K562 (cell line): ENCODE data around the gene ZNF844. TPM values are rescaled to one million over a fixed set of nuclear protein-coding genes. Genes with fewer than 3 reads are reported as not detected.
A peak's percentile ranks its signal among the peaks of the same experiment; 100 is the strongest.

Experiments used
- CREB1 ChIP-seq, 2 experiments: sonication (generic) in 1 of 2; formaldehyde crosslinking in 1 of 2; IDR thresholded peaks; 2 replicates each; pipeline versions ENCODE4 v1.6.1 to v1.8.0; 2012 to 2022; ENCODE audit warnings: inconsistent platforms in 1 of 2, mild to moderate bottlenecking in 1 of 2, missing genetic modification reagents in 1 of 2, moderate library complexity in 1 of 2
- EGR1 ChIP-seq: fragments of 450-650 bp; conservative IDR thresholded peaks from 2 replicates; pipeline ENCODE4 v1.6.1; 2017; ENCODE audit warnings: mild to moderate bottlenecking
- ELF1 ChIP-seq: fragments of 200-800 bp; sonication (Bioruptor generic); IDR thresholded peaks from 2 replicates; pipeline ENCODE4 v1.6.1; 2016; ENCODE audit warnings: missing genetic modification characterization, missing compliant biosample characterization
- GABPB2 ChIP-seq: fragments of 250-450 bp; sonication (Bioruptor Pico); conservative IDR thresholded peaks from 2 replicates; pipeline ENCODE4 v1.5.1; 2021; ENCODE audit warnings: mild to moderate bottlenecking
- IRF1 ChIP-seq: sonication (generic); formaldehyde crosslinking; IDR thresholded peaks from 2 replicates; pipeline ENCODE4 v1.8.0; 2022; ENCODE audit warnings: missing genetic modification reagents, mild to moderate bottlenecking, borderline replicate concordance
- MED1 ChIP-seq: sonication (generic); formaldehyde crosslinking; IDR thresholded peaks from 2 replicates; pipeline ENCODE4 v1.8.1; 2023; ENCODE audit warnings: missing genetic modification reagents, borderline replicate concordance
- PKNOX1 ChIP-seq: fragments of 450-650 bp; IDR thresholded peaks from 2 replicates; pipeline ENCODE4 v1.6.1; 2016
- PRDM10 ChIP-seq: fragments of 450-650 bp; IDR thresholded peaks from 2 replicates; pipeline ENCODE4 v1.6.1; 2018; ENCODE audit not compliant: partially characterized antibody
- SNRNP70 ChIP-seq: fragments of 200-400 bp; formaldehyde crosslinking; optimal IDR thresholded peaks from 2 replicates; pipeline ENCODE3; 2017; ENCODE audit warnings: low read depth, low read length
- TBL1XR1 ChIP-seq, 2 experiments: IDR thresholded peaks; 2 replicates each; pipeline ENCODE4 v1.6.1; 2012; ENCODE audit warnings: improper control_type of control experiment in 2 of 2, low read length in 2 of 2, mild to moderate bottlenecking in 1 of 2
- ZBTB8A ChIP-seq: fragments of 450-650 bp; IDR thresholded peaks from 2 replicates; pipeline ENCODE4 v1.6.1; 2018; ENCODE audit warnings: mild to moderate bottlenecking, moderate library complexity; ENCODE audit not compliant: partially characterized antibody
- ZFP36 ChIP-seq: fragments of 150-350 bp; IDR thresholded peaks from 2 replicates; pipeline ENCODE4 v1.6.1; 2018; ENCODE audit warnings: low read length, low read depth; ENCODE audit not compliant: partially characterized antibody
- ZNF347 ChIP-seq: fragments of 450-650 bp; formaldehyde crosslinking; IDR thresholded peaks from 2 replicates; pipeline ENCODE4 v1.4.0; 2020; ENCODE audit warnings: low read depth, mild to moderate bottlenecking, moderate library complexity
- polyA plus RNA-seq, 8 experiments: library from polyadenylated mRNA; depleted of rRNA in 4 of 8; stranded (reverse) in 5 of 8; unstranded in 3 of 8; fragments of >200 nt; fragmentation: Nextera tagmentation in 2 of 8; fragmentation: Illumina TruSeq in 1 of 8; extraction: Ambion mirVana in 2 of 8; extraction: Trizol in 1 of 8; gene quantifications; 2 replicates each; pipeline versions ENCODE4 v1.2.1 to v1.2.3, GENCODE V29; 2011 to 2014; ENCODE audit warnings: inconsistent platforms in 1 of 8, missing spikeins in 1 of 8
- total RNA-seq, 7 experiments: library from RNA; depleted of rRNA in 6 of 7; stranded (reverse); fragments of >200 nt in 6 of 7; fragmentation: Illumina TruSeq in 2 of 7; extraction: Trizol in 2 of 7; gene quantifications; 2 replicates each; pipeline versions ENCODE4 v1.2.1 to v1.2.3, GENCODE V29; 2011 to 2021; ENCODE audit warnings: low replicate concordance in 1 of 7

Gene ZNF844
- total and polyA plus RNA-seq, 9 of the 15 experiments (the other 6 are each of a cell fraction or from before 2014, with no cell fraction given) = 0.80 to 4.5 (median 2.2) TPM

GRCh38 chr19:12035220-12036172 is 29.0 kb upstream of the ZNF844 start, which contains the start of gene ZNF433 (continued):
- TF ChIP-seq TBL1XR1 (IDR thresholded peaks at IDR 0.05; ENCODE audit: low read length in 2 of 2) = no peak
- TF ChIP-seq ELF1 (tag) = no peak
- no peak for TF ChIP-seq GABPB2 (CRISPR knock-in tag)
- peak; percentile 94 for TF ChIP-seq PKNOX1
- TF ChIP-seq ZNF347 (CRISPR knock-in tag) = no peak
- TF ChIP-seq ZBTB8A = no peak
- no peak for TF ChIP-seq IRF1 (CRISPR knock-in tag)
- TF ChIP-seq EGR1 = 0 out of 2 replicates have a peak, but pooled peaks have one; percentile 15
- no peak for TF ChIP-seq SNRNP70
- TF ChIP-seq ZFP36 = no peak
- peak; percentile 6 for TF ChIP-seq PRDM10
- no peak for TF ChIP-seq CREB1 (IDR thresholded peaks at IDR 0.05)
- no peak for TF ChIP-seq CREB1 (CRISPR knock-in tag; IDR thresholded peaks at IDR 0.05)
- no peak for TF ChIP-seq MED1 (CRISPR knock-in tag)
